Mucosa of stomach (tissue), 1 donor: ENCODE measurements around the gene NPHS2.

Experiments used
- H3K27me3 ChIP-seq: one replicate; pipeline ENCODE4 v1.7.0; 2013; ENCODE audit warnings: mild to moderate bottlenecking, low read length; ENCODE audit not compliant: control insufficient read depth, insufficient read depth
- H3K36me3 ChIP-seq: one replicate; pipeline ENCODE4 v1.7.0; 2013; ENCODE audit warnings: low read length; ENCODE audit not compliant: control insufficient read depth, insufficient read depth
- H3K4me1 ChIP-seq: one replicate; pipeline ENCODE4 v1.7.0; 2013; ENCODE audit warnings: mild to moderate bottlenecking, low read length; ENCODE audit not compliant: control insufficient read depth, insufficient read depth
- H3K4me3 ChIP-seq: one replicate; pipeline ENCODE4 v1.7.0; 2013; ENCODE audit warnings: low read length
- H3K9ac ChIP-seq: one replicate; pipeline ENCODE4 v1.7.0; 2013; ENCODE audit warnings: mild to moderate bottlenecking, low read length, moderate library complexity
- H3K9me3 ChIP-seq: one replicate; pipeline ENCODE4 v1.7.0; 2013; ENCODE audit warnings: mild to moderate bottlenecking, low read length, moderate library complexity; ENCODE audit not compliant: control insufficient read depth
- donor health status: Pancreatic carcinoma.

Gene NPHS2

DNA sequence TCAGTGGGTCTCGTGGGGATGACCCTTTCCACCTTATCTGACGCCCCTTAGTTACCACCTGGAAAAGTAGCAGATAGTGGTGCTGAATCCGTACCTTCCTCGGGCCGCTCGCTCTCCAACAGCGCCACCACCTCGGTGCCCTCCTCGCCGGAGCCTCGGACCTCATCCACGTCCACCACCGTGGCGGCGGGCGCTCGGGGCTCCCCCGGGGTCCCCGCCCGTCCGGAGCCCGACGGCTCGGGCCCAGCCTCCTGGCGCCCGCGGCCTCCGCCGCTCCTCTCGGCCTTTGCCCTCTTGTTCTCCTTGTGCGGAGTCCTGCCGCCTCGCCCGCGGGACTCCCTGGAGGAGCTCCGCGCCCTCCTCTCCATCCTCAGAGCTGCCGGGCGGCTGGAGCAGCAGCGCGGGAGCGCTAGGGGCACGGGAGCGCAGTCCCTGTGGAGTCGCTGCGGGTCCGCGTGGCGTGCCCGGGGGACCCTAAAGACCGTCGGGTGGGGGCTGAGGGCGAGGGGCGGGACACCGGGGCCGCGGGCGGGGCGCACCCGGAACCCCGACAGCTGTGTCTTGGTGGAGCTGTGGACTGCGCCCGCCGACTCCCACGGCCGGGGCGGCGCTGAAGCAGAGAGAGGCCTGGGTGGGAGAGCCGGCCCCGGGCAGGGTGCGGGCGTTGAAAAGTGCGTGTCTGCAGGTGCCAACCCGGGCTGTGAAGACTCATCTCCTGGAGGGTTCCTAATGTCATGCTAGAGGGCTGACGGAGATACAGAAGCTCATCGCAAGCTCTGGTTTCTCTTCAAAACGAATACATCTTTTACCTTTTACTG, at the start of gene NPHS2:
Gene NPHS2 (minus strand): TSS at position 452 of the 818 bp plus-strand sequence. CDS start 84 bp downstream, at position 368.
- H3K27me3 ChIP-seq: peaks cover 38% of the 10 kb centered on the region
- no peaks in the 10 kb centered on the region for H3K4me1 ChIP-seq
- H3K9me3 ChIP-seq: no peaks in the 10 kb centered on the region
- no peaks in the 10 kb centered on the region for H3K36me3 ChIP-seq
- no peak within 1 kb of the TSS for H3K9ac ChIP-seq
- H3K4me3 ChIP-seq: no peak within 1 kb of the TSS

GRCh38 chr1:179612361-179612760, 36.6 kb upstream of the NPHS2 start:
- Histone ChIP-seq H3K36me3 (no peaks in the 10 kb centered on the region), H3K27me3 (no peaks in the 10 kb centered on the region), H3K9ac (no peak overlapping the region), H3K4me1 (no peaks in the 10 kb centered on the region), H3K4me3 (no peak overlapping the region), H3K9me3 (no peaks in the 10 kb centered on the region)

- Histone ChIP-seq H3K27me3 (no peaks in the 10 kb centered on the region), H3K4me1 (no peaks in the 10 kb centered on the region), H3K4me3 (no peak overlapping the region), H3K9ac (no peak overlapping the region), H3K36me3 (no peaks in the 10 kb centered on the region), H3K9me3 (no peaks in the 10 kb centered on the region)
Measured at GRCh38 chr1:179601093-179601492, 25.3 kb upstream of the NPHS2 start.

- Histone ChIP-seq H3K9me3 (no peaks in the 10 kb centered on the region), H3K36me3 (no peaks in the 10 kb centered on the region), H3K4me1 (no peaks in the 10 kb centered on the region), H3K9ac (no peak overlapping the region), H3K27me3 (no peaks in the 10 kb centered on the region), H3K4me3 (no peak overlapping the region)
Measured at GRCh38 chr1:179599623-179600249, 24.0 kb upstream of the NPHS2 start.

DNA sequence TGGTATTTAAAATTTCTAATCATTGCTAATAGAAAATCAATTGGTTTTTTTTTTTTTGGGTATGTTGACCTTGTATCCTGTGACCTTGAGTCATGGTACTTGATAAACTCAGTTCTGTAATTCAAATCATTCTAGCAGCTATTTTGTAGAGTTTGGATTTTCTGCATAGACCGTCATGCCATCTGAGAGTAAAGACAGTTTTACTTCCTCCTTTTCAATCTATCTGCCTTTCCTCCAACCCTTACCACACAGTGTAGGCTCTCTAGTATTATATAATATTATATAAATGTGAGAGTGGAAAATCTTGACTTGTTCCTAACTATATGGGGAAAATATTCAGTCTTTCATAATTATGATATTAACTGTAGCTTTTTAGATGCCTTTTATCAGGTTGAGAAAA, 22.9 kb upstream of the NPHS2 start:
- Histone ChIP-seq H3K4me1 (no peaks in the 10 kb centered on the region), H3K9me3 (no peaks in the 10 kb centered on the region), H3K4me3 (no peak overlapping the region), H3K27me3 (no peaks in the 10 kb centered on the region), H3K36me3 (no peaks in the 10 kb centered on the region), H3K9ac (no peak overlapping the region)

- no peak within 1 kb of the TSS for H3K9ac ChIP-seq
- no peaks in the 10 kb centered on the region for H3K27me3 ChIP-seq
- no peak within 1 kb of the TSS for H3K4me3 ChIP-seq
- no peaks in the 10 kb centered on the region for H3K9me3 ChIP-seq
- H3K36me3 ChIP-seq: no peaks in the 10 kb centered on the region
- H3K4me1 ChIP-seq: peaks cover 5% of the 10 kb centered on the region
Measured at GRCh38 chr1:179591592-179592580, 16.1 kb upstream of the NPHS2 start, which contains the start of gene TDRD5. Gene TDRD5 (plus strand): TSS chr1:179591832. CDS start chr1:179592616, 784 bp downstream.

- H3K27me3 ChIP-seq: no peaks in the 10 kb centered on the region
- H3K4me3 ChIP-seq: no peak overlapping the region
- H3K9ac ChIP-seq: no peak overlapping the region
- H3K9me3 ChIP-seq: no peaks in the 10 kb centered on the region
- peaks cover 5% of the 10 kb centered on the region for H3K4me1 ChIP-seq
- H3K36me3 ChIP-seq: no peaks in the 10 kb centered on the region
Measured at GRCh38 chr1:179591253-179591591, 15.5 kb upstream of the NPHS2 start.

GRCh38 chr1:179590671-179591070, 14.9 kb upstream of the NPHS2 start:
- H3K36me3 ChIP-seq: no peaks in the 10 kb centered on the region
- H3K9ac ChIP-seq: no peak overlapping the region
- H3K27me3 ChIP-seq: no peaks in the 10 kb centered on the region
- no peaks in the 10 kb centered on the region for H3K9me3 ChIP-seq
- H3K4me1 ChIP-seq: peaks cover 5% of the 10 kb centered on the region
- H3K4me3 ChIP-seq: no peak overlapping the region

- no peaks in the 10 kb centered on the region for H3K9me3 ChIP-seq
- H3K4me3 ChIP-seq: no peak overlapping the region
- H3K27me3 ChIP-seq: peaks cover 5% of the 10 kb centered on the region
- H3K36me3 ChIP-seq: no peaks in the 10 kb centered on the region
- H3K9ac ChIP-seq: no peak overlapping the region
- peaks cover 5% of the 10 kb centered on the region for H3K4me1 ChIP-seq
Measured at GRCh38 chr1:179589509-179589908, 13.8 kb upstream of the NPHS2 start.

DNA sequence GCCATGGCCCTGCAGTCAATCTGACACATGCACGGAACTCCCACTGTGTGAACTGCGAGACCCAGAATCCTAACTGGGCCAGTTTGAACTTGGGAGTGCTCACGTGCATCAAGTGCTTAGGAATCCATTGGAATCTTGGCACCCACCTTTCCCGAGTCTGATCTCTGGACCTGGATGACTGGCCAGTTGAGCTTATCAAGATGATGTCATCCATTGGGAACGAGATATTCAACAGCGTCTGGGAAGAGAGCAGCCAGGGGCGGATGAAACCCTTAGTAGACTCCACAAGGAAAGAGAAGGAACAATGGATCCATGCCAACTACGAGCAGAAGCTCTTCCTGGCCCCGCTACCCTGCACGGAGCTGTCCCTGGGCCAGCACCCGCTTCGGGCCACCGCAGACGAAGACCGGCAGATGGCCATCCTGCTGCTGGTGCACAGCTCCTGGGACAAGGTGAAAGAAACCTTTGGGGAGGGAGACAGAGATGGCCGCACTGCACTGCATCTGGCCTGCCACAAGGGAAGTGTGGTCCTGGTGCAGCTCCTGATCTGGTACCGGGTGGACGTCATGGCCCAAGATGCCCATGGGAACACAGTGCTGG, 12.8 kb upstream of the NPHS2 start:
- H3K9me3 ChIP-seq: no peaks in the 10 kb centered on the region
- H3K9ac ChIP-seq: no peak overlapping the region
- peaks cover 5% of the 10 kb centered on the region for H3K27me3 ChIP-seq
- H3K36me3 ChIP-seq: no peaks in the 10 kb centered on the region
- peaks cover 5% of the 10 kb centered on the region for H3K4me1 ChIP-seq
- no peak overlapping the region for H3K4me3 ChIP-seq

DNA sequence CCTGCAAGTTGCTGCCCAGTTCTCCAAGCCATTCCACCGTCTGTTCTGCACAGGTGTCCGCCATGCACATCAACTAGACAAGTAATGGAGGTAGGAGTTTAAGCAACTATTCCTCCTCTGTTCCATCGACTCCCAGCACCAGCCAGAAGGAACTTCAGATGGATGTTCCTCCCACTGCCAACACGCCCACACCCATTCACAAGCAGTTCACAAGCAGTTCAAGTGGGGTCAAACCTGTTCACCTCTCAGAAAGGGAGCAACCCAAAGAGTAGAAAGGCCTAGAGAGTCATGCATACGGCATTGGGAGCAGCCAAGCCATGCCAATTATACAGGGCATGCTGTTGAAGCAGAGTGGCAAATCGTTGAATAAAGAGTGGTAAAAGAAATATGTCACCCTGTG, 11.6 kb upstream of the NPHS2 start:
- H3K36me3 ChIP-seq: no peaks in the 10 kb centered on the region
- H3K27me3 ChIP-seq: peaks cover 5% of the 10 kb centered on the region
- no peak overlapping the region for H3K4me3 ChIP-seq
- H3K9ac ChIP-seq: no peak overlapping the region
- H3K9me3 ChIP-seq: no peaks in the 10 kb centered on the region
- peaks cover 5% of the 10 kb centered on the region for H3K4me1 ChIP-seq
